NCI-H2107 treated with DMSO at 0.1 percent for 48 hours (cell line): ENCODE data around the gene LPP.

Experiments
- DNase-seq: peaks from one replicate; lab custom pipeline; 2025; ENCODE audit not compliant: unreplicated experiment; lab: John Stamatoyannopoulos, UW

LPP gene

DNA sequence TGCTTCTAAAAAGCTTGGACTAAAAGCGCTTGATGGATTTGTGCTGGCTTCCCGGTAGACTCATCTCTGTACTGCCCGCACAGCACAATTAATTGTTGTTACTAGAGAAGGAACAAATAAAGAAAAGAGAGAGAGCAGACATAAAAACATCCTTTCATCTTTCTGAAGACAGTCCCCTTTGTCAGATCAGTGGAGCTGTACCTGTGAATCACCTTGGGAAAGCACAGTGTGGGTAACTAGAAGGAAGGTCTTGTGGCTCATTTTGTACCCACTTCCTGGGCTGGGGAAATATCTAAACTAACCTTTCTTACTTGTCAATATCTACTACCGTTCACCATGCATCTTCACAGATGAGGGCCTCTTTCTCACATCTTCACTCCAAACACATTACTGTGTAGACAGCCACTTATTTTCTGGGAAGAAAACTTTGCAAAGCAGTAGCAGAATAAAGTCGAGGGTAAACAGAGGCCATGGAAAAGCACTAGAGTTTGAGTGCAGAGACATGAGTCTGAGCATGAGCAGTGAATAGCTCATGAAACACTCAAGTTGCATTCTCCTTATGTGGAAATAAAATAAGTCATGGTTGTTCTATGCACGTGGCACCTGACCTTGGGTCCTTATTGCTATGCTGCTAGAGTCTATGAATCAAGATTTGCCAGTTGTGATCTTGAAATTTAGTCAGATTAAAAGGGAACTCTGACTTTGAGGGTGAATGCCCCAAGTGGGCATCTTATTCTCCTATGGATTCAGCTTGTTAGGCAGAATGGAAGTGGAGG is 169.3 kb downstream of the LPP start:
- DNase-seq = no peak

GRCh38 chr3:188326111-188326510 is 172.2 kb downstream of the LPP start:
- no peak for DNase-seq

- no peak for DNase-seq
Measured at GRCh38 chr3:188326968-188327367, 173.0 kb downstream of the LPP start.

- no peak for DNase-seq
Measured at GRCh38 chr3:188327433-188327832, 173.5 kb downstream of the LPP start.

GRCh38 chr3:188330138-188330537 is 176.2 kb downstream of the LPP start:
- DNase-seq = no peak

GRCh38 chr3:188331166-188331565 is 177.2 kb downstream of the LPP start:
- no peak for DNase-seq

DNA sequence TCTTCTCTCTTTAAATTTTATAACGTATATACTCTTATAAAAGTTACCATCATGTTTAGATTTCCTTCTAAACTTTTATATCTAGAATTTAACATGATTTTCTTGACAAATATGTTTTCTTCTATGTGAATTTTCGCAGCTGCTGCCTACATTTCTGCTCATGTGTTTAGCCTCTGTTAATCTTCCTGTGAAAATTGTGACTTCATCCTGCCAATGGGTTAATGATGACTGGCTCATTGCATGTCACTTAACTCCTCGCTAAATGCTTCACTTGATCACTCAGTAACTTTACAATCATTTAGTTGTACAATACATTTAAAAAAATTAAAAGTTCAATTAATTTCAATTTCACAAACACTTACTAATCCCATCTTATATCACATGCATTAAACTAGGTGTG is 178.1 kb downstream of the LPP start:
- no peak for DNase-seq

DNA sequence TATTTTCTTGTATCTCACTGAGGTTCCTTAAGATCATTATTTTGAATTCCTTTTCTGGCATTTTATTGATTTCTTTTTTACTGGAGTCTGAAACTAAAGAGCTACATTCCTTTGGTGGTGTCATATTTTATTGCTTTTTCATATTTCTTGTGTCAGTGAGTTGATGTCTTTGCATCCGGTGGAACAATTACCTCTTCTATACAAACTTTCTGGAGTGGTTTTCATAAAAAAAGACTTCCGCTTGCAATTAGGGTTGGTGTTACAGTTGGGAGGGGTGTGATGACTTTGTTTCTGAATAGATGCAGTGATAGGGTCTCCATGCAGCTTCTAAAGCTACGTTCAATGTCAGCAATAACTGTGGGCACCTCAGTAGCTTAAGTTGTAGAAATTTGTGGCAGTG is 181.7 kb downstream of the LPP start:
- no peak for DNase-seq

DNA sequence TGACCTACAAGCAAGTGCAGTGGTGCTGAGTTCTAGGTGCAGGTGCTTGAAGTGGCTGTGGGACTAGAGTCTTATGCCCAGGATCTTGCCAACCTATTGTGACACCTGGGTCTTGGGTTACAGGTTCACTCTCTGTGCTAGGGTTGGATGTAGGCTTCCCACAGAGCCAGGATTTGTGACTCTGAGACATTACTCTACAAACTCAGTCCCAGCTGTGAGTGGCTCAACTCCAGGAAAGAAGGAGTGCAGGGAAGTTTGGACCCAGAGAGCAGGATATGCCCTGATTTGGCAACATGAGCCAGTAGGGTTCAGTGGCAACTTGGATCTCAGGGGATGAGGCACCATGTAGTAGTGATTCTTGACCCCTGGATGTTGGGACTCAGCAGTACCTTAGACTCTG is 182.2 kb downstream of the LPP start:
- DNase-seq = no peak

DNA sequence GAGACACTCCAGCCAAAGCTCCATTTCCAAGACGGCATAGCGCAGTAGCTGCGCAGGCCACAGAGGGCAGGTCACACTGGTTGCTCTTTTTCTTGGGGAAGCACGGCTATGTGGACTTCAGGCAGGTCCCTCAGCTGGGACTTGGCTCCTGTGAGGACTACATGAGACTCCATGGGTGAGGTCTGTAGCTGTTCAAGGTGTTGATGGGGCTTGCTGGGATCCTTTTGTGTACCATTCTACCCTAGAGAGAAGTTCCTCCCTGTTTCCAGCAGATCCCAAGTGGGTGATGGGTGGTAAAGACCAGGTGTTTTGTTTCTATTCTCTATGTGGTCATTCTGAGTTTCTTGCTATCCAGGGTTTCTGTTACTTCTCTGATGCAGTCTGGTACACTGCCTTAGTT is 183.3 kb downstream of the LPP start:
- DNase-seq = no peak

- DNase-seq = no peak
Measured at GRCh38 chr3:188338086-188338485, 184.1 kb downstream of the LPP start.

DNA sequence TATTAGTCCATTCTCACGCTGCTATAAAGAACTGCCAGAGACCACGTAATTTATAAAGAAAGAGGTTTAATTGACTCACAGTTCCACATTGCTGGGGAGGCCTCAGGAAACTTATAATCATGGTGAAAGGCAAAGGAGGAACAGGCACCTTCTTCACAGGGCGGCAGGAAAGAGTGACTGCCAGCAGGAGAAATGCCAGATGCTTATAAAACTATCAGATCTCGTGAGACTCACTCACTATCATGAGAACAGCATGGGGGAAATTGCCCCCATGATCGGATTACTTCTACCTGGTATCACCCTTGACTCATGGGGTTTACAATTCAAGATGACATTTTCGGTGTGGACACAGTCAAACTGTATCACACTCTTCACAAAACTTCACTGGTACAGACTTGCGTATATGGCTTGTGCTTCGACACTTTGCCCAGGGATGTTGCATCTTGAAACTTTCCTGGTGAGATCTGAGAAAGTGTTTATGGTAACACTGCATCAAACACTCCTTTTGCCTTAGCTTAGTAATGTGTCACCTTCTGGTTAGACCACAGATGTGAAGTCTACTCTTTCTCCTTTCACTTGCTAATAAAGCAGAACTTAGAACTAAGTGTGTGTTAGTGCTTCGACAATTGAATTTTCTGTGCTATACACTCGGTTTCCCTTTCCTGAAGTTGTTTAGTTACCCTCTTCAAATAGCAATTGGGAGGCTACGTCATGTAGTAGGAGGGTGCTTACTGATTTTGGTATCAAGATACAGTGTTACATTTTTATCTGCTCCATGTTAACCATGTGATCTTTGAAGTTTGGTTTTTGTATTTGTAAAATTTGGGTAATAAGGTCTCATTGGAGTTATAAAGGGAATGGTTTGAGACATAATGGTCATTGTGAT is 185.7 kb downstream of the LPP start:
- DNase-seq = no peak

GRCh38 chr3:188341501-188341900 is 187.5 kb downstream of the LPP start:
- no peak for DNase-seq

GRCh38 chr3:188342991-188343732 is 189.2 kb downstream of the LPP start:
- DNase-seq = no peak

GRCh38 chr3:188343894-188344293 is 189.9 kb downstream of the LPP start:
- peak; percentile 41 for DNase-seq

DNA sequence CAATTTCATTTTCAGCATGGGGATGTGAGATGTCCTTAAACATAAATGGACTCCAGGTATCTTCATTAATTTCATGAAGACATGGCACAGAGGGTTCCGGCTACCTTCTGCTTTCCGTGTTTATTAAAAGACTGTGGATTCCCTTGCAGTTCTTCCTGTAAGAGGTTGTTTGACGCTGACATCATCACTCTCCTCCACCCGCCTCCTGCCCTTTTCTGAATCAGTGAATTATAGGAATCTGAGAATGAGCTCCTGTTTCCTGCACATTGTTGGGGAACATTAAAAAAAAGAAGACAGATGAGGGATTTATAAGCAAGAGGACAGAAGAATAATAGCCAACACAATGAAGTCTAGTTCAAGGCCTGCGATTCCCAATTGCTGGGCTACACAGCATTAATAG is 191.3 kb downstream of the LPP start:
- no peak for DNase-seq

DNA sequence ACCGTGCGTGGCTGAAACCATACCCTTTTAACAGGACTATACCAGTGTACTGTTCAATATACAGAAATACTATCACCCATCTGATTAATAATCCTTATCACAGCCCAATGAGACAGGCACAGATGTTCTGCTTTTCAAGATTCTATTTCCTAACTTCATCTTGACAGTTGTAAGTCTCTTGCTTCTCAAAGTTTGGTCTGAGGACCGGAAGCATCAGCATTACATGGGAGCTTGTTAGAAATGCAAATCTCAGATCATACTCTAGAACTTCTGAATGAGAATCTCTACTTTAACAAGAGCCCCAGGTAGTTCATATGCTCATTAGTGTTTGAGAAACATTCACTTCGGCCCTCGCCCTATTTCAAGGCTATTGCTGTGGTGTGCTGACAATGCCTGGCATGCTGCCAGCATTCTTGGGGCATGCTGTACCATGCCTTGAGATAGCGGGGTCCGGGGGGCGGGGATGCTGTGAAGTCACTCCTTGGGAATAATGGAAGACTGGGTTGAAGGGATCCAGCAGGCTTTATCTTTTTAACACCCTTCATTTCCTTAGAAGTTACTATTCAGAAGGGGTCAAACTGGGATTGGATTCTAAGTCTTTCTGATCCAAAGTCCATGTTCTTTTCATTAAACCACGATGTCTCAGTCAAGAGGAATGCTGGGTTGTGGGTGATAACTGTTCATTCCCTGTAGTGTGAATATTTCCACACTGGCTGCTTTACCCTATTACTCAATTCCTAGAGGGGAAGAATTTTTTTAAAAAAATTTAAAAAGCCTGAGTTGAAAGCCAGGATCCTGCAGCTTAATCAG is 194.7 kb downstream of the LPP start:
- DNase-seq = no peak

- DNase-seq = no peak
Measured at GRCh38 chr3:188349351-188349901, 195.5 kb downstream of the LPP start.

DNA sequence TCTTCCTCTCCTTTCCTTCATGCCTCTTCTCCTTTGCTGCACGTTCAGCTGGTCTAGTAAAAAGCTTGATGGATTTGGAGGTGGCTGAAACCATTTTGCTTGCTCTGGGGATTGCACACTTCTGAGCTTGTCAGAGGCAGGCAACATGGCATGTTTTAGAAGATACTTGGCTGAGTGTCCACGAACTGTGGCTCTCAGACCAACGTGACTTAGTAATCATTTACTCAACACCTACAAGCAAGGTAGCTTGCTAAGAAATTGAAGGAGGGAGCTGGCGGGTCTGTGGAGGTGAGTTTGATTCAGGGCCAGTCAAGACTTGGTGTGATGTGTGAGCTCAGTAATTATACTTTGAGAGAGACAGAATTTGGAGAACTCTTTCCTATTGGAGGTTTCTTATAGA is 196.0 kb downstream of the LPP start:
- DNase-seq = no peak

GRCh38 chr3:188350961-188351360 is 197.0 kb downstream of the LPP start:
- DNase-seq = no peak
